Thyroid gland (tissue), 4 donors: ENCODE results near the gene HTR5A.

Experiments
- POLR2A ChIP-seq, 2 donors: fragments of 450-650 bp; IDR thresholded peaks; one replicate each; pipeline ENCODE4 v1.6.1; 2017; ENCODE audit warnings: antibody characterized with exemption in 2 of 2, mild to moderate bottlenecking in 2 of 2, moderate library complexity in 1 of 2
- TF ChIP-seq, protein P1 (sequence below), 6 experiments: fragments of 200-600 bp in 3 of 6; fragments of 450-650 bp in 3 of 6; sonication (generic) in 3 of 6; IDR thresholded peaks; one replicate each; pipeline ENCODE4 v1.5.1; 2016 to 2019; ENCODE audit warnings: antibody characterized with exemption in 6 of 6, mild to moderate bottlenecking in 2 of 6, inconsistent platforms in 1 of 6, moderate library complexity in 1 of 6

GRCh38 chr7:155108144-155108901 lies 38.2 kb downstream of the HTR5A start:
- TF ChIP-seq, protein P1, sequence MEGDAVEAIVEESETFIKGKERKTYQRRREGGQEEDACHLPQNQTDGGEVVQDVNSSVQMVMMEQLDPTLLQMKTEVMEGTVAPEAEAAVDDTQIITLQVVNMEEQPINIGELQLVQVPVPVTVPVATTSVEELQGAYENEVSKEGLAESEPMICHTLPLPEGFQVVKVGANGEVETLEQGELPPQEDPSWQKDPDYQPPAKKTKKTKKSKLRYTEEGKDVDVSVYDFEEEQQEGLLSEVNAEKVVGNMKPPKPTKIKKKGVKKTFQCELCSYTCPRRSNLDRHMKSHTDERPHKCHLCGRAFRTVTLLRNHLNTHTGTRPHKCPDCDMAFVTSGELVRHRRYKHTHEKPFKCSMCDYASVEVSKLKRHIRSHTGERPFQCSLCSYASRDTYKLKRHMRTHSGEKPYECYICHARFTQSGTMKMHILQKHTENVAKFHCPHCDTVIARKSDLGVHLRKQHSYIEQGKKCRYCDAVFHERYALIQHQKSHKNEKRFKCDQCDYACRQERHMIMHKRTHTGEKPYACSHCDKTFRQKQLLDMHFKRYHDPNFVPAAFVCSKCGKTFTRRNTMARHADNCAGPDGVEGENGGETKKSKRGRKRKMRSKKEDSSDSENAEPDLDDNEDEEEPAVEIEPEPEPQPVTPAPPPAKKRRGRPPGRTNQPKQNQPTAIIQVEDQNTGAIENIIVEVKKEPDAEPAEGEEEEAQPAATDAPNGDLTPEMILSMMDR (IDR thresholded peaks at IDR 0.05): no peak
- no peak for TF ChIP-seq POLR2A (IDR thresholded peaks at IDR 0.05)
